IgD-negative memory B cell (primary cell): ENCODE measurements around the gene HOGA1. TPM values are rescaled to one million over a fixed set of nuclear protein-coding genes. Genes with fewer than 3 reads are reported as not detected.
"Not testable (repeated sequence)": the region's sequence is repeated elsewhere in the genome, so short reads cannot be mapped to it uniquely, and the experiment has no call there.

Experiments
- H3K27ac Mint-ChIP-seq, 3 donors: one replicate each; pipeline ENCODE4 v1.8.0; 2020 to 2022; ENCODE audit warnings: mild to moderate bottlenecking in 3 of 3, mixed read lengths in 3 of 3, moderate library complexity in 1 of 3
- H3K27me3 Mint-ChIP-seq: one replicate; pipeline ENCODE4 v1.8.0; 2021; ENCODE audit warnings: mixed read lengths
- H3K36me3 Mint-ChIP-seq: one replicate; pipeline ENCODE4 v1.8.0; 2020; ENCODE audit warnings: mild to moderate bottlenecking, mixed read lengths
- H3K4me1 Mint-ChIP-seq, 3 donors: one replicate each; pipeline ENCODE4 v1.8.0; 2020 to 2022; ENCODE audit warnings: mixed read lengths in 3 of 3, mild to moderate bottlenecking in 1 of 3
- H3K4me3 Mint-ChIP-seq, 4 donors: one replicate each; pipeline ENCODE4 v1.8.0; 2020 to 2022; ENCODE audit warnings: mild to moderate bottlenecking in 4 of 4, mixed read lengths in 4 of 4, moderate library complexity in 3 of 4
- H3K9me3 Mint-ChIP-seq, 3 donors: one replicate each; pipeline ENCODE4 v1.8.0; 2020 to 2021; ENCODE audit warnings: mixed read lengths in 3 of 3, mild to moderate bottlenecking in 1 of 3
- polyA plus RNA-seq: library from polyadenylated mRNA; unstranded; fragments of 300-500 nt; fragmentation: Illumina TruSeq; gene quantifications from one replicate; pipeline ENCODE4 v1.2.3, GENCODE V29; 2021

The HOGA1 gene
- polyA plus RNA-seq, 1 donor from 2014 or later = not detected

DNA sequence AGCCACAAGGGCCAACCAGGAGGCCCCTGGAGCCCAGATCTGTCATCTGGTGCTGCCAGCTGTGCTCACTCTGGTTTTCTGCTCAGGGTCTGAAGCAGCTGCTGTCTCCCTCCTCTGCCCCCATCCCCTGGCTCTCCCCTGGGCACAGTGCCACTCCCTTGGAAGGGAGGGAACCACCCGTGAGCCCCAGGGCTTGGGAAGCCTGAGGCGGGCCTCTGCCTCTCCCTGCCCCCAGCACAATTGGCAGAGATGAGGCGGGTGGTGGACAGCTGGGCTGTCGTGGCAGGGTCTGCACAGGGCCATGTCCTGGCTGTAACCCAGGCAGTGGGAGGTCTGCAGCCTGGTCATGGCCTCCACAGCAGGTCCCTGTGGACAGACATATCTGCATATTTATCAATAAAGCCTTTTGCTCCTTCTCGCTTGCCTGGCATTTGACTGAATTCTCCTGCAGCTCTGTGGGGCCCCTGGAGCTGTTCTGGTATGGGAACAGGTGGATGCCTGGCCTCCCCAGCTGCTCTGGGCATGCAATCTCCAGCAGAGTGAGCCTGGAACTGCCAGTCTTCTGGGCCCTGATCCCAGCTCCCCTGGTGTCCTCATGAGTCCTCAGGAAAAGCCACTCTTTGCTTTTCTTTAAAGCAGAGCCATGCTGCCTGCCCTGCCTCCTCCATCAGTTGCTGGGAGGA, 13.3 kb upstream of the HOGA1 start:
- Mint-ChIP-seq H3K27me3 (peaks cover 3% of the 10 kb centered on the region), H3K4me3 (no peak overlapping the region), H3K27ac (no peak overlapping the region), H3K36me3 (no peaks in the 10 kb centered on the region), H3K4me1 (no peaks in the 10 kb centered on the region), H3K9me3 (no peaks in the 10 kb centered on the region)

GRCh38 chr10:97571622-97572021, 12.6 kb upstream of the HOGA1 start:
- H3K36me3 Mint-ChIP-seq = no peaks in the 10 kb centered on the region
- no peak overlapping the region for H3K27ac Mint-ChIP-seq
- H3K4me3 Mint-ChIP-seq = no peak overlapping the region
- H3K27me3 Mint-ChIP-seq = peaks cover 3% of the 10 kb centered on the region
- no peaks in the 10 kb centered on the region for H3K4me1 Mint-ChIP-seq
- H3K9me3 Mint-ChIP-seq = no peaks in the 10 kb centered on the region

- no peaks in the 10 kb centered on the region for H3K36me3 Mint-ChIP-seq
- H3K4me1 Mint-ChIP-seq = no peaks in the 10 kb centered on the region
- H3K9me3 Mint-ChIP-seq = no peaks in the 10 kb centered on the region
- H3K27me3 Mint-ChIP-seq = peaks cover 3% of the 10 kb centered on the region
- no peak within 1 kb of the TSS for H3K27ac Mint-ChIP-seq
- H3K4me3 Mint-ChIP-seq = no peak within 1 kb of the TSS
Measured at GRCh38 chr10:97572214-97572989, 11.8 kb upstream of the HOGA1 start, which contains the start of gene ANKRD2. ANKRD2 (plus strand) TSS chr10:97572779; CDS start chr10:97572789, 10 bp downstream.

DNA sequence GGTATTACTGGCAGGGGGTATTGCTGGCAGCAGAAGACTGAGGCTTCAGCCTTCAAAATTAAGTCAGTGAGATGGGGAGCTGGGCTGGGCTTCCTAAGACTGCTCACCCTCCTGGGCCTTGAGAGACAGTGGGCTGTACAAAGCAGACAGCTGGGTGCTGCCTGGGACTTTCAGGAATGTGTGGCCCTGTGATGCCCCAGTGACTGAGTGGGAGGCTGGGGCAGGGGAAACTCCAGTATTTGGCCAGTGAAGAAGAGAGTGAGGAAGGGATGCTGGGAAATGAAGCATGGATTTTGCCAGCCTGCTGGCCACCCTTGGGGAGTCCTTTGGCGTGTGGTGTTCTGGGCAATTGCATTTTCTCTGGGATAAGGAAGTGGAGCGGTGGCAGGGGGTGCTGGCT, 11.2 kb upstream of the HOGA1 start:
- no peak overlapping the region for H3K4me3 Mint-ChIP-seq
- no peaks in the 10 kb centered on the region for H3K36me3 Mint-ChIP-seq
- no peaks in the 10 kb centered on the region for H3K4me1 Mint-ChIP-seq
- H3K27ac Mint-ChIP-seq = no peak overlapping the region
- no peaks in the 10 kb centered on the region for H3K9me3 Mint-ChIP-seq
- peaks cover 3% of the 10 kb centered on the region for H3K27me3 Mint-ChIP-seq

- no peak overlapping the region for H3K27ac Mint-ChIP-seq
- H3K36me3 Mint-ChIP-seq = no peaks in the 10 kb centered on the region
- no peaks in the 10 kb centered on the region for H3K4me1 Mint-ChIP-seq
- no peaks in the 10 kb centered on the region for H3K9me3 Mint-ChIP-seq
- peaks cover 4% of the 10 kb centered on the region for H3K27me3 Mint-ChIP-seq
- H3K4me3 Mint-ChIP-seq = no peak overlapping the region
Measured at GRCh38 chr10:97573672-97574071, 10.5 kb upstream of the HOGA1 start.

GRCh38 chr10:97574374-97575126, 9.6 kb upstream of the HOGA1 start:
- Mint-ChIP-seq H3K27me3 (peaks cover 4% of the 10 kb centered on the region), H3K4me3 (no peak overlapping the region), H3K9me3 (no peaks in the 10 kb centered on the region), H3K27ac (peak overlapping the region in 1 of 3 donors; percentile 58), H3K4me1 (no peaks in the 10 kb centered on the region), H3K36me3 (no peaks in the 10 kb centered on the region)

DNA sequence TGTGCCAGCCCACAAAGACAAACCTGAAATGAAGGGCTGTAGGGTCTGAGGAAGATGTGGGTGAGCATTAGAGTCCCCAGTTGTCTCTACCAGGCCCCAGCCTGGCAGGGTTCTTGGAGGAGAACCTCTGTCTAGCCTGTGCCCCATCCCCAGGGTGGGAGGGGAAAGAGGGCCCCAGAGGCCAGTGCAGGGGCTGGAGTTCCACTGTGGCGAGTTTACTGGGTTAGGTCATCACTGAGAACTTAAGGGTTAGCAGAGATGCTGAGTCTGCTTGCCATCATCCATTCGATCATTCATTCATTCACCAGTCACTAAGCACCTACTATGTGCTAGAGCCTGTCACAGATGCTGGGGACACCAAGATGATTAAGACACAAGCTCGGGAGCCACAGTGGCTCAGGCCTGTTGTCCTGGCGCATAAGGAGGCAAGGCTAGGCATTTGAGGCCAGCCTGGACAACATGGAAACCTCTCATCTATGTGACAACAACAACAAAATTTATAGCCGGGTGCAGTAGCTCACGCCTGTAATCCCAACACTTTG, 9.0 kb upstream of the HOGA1 start:
- no peaks in the 10 kb centered on the region for H3K4me1 Mint-ChIP-seq
- H3K9me3 Mint-ChIP-seq = no peaks in the 10 kb centered on the region
- no peak overlapping the region for H3K4me3 Mint-ChIP-seq
- H3K27ac Mint-ChIP-seq = no peak overlapping the region
- H3K36me3 Mint-ChIP-seq = no peaks in the 10 kb centered on the region
- H3K27me3 Mint-ChIP-seq = peaks cover 6% of the 10 kb centered on the region

DNA sequence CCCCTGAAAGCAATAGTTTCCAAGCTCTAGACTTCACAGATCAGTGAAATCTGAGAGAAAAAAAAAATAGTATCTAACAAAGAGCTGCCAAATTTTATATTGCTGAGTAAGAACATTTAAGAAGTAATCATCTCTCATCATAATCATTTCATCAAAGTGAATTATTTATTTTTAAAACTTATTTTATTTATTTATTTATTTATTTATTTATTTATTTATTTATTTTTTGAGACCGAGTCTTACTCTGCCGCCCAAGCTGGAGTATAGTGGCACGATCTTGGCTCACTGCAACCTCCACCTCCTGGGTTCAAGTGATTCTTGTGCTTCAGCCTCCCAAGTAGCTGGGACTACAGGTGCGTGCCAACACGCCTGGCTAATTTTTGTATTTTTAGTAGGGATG, 7.7 kb upstream of the HOGA1 start:
- H3K27ac Mint-ChIP-seq = peak overlapping the region in 1 of 3 donors; percentile 84
- not testable (repeated sequence) for H3K36me3 Mint-ChIP-seq, H3K4me3 Mint-ChIP-seq, H3K27me3 Mint-ChIP-seq, H3K4me1 Mint-ChIP-seq, H3K9me3 Mint-ChIP-seq

DNA sequence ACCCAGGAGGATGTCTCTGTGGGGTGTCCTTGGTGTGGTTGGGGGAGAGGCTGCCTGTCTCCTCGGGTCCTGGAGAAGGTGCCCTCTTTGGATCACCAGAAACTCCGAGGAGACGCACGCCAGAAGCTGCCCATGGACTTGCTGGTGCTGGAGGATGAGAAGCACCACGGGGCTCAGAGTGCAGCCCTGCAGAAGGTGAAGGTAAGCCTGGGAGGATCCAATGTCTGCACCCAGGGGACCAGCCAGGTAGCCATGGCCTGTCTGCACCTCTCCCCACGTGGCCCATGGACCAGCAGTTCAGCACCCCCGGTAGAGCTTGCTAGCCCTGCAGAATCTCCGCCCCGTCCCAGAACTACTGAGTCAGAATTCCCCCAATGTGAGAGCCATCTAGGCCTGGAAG, 6.5 kb upstream of the HOGA1 start:
- no peaks in the 10 kb centered on the region for H3K9me3 Mint-ChIP-seq
- no peak overlapping the region for H3K4me3 Mint-ChIP-seq
- H3K4me1 Mint-ChIP-seq = no peaks in the 10 kb centered on the region
- peaks cover 6% of the 10 kb centered on the region for H3K27me3 Mint-ChIP-seq
- no peak overlapping the region for H3K27ac Mint-ChIP-seq
- no peaks in the 10 kb centered on the region for H3K36me3 Mint-ChIP-seq

GRCh38 chr10:97578171-97578844, 5.9 kb upstream of the HOGA1 start:
- no peaks in the 10 kb centered on the region for H3K4me1 Mint-ChIP-seq
- no peak overlapping the region for H3K4me3 Mint-ChIP-seq
- H3K27me3 Mint-ChIP-seq = peaks cover 2% of the 10 kb centered on the region
- H3K9me3 Mint-ChIP-seq = no peaks in the 10 kb centered on the region
- no peaks in the 10 kb centered on the region for H3K36me3 Mint-ChIP-seq
- no peak overlapping the region for H3K27ac Mint-ChIP-seq

- Mint-ChIP-seq H3K4me1 (no peaks in the 10 kb centered on the region), H3K36me3 (no peaks in the 10 kb centered on the region), H3K9me3 (no peaks in the 10 kb centered on the region), H3K27me3 (peaks cover 2% of the 10 kb centered on the region), H3K27ac (no peak overlapping the region), H3K4me3 (no peak overlapping the region)
Measured at GRCh38 chr10:97580421-97581367, 3.5 kb upstream of the HOGA1 start.

DNA sequence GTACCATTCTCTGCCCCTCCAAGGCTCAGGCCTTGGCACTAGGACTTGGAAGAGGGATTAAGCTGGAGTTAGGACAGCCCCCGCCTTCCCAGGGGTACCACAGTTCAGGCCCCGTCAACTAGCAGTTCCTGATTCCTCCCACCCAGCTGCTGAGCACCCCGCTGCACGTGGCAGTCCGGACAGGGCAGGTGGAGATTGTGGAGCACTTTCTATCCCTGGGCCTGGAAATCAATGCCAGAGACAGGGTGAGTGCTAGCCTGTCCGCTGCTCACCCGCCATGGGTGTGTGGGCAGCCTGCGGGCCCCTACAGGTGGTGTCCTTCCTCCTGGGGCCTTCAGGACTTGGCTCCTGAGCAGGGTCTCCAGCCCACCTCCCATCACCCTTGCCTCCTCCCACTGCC, 2.0 kb upstream of the HOGA1 start:
- Mint-ChIP-seq H3K4me3 (no peak overlapping the region), H3K9me3 (no peaks in the 10 kb centered on the region), H3K27me3 (peaks cover 2% of the 10 kb centered on the region), H3K4me1 (no peaks in the 10 kb centered on the region), H3K36me3 (no peaks in the 10 kb centered on the region), H3K27ac (no peak overlapping the region)

- Mint-ChIP-seq H3K4me3 (no peak overlapping the region), H3K27me3 (peaks cover 1% of the 10 kb centered on the region), H3K9me3 (no peaks in the 10 kb centered on the region), H3K4me1 (no peaks in the 10 kb centered on the region), H3K36me3 (no peaks in the 10 kb centered on the region), H3K27ac (no peak overlapping the region)
Measured at GRCh38 chr10:97583476-97583875, 713 bp upstream of the HOGA1 start.
